Hepatocyte (in vitro differentiated cells): Measurements from ENCODE around the gene EYS. TPM values are rescaled to one million over a fixed set of nuclear protein-coding genes. Genes with fewer than 3 reads are reported as not detected.

Experiments used
- DNase-seq: peaks from one replicate; pipeline ENCODE4 v3.0.0-alpha.2; 2016; ENCODE audit warnings: low spot score
- H2AFZ ChIP-seq: fragments of 200-600 bp; sonication (generic); 2 replicates; pipeline ENCODE4 v1.6.0; 2016; ENCODE audit warnings: antibody characterized with exemption, mild to moderate bottlenecking
- H3K27ac ChIP-seq: fragments of 200-600 bp; sonication (generic); 2 replicates; pipeline ENCODE4 v1.5.1; 2016; ENCODE audit warnings: mild to moderate bottlenecking
- H3K27me3 ChIP-seq: fragments of 200-600 bp; sonication (generic); 2 replicates; pipeline ENCODE4 v1.6.1; 2016
- H3K36me3 ChIP-seq: fragments of 200-600 bp; sonication (generic); replicated peaks from 2 replicates; pipeline ENCODE4 v1.5.1; 2016; ENCODE audit warnings: low read depth; ENCODE audit not compliant: insufficient read depth
- H3K4me1 ChIP-seq: fragments of 200-600 bp; sonication (generic); 2 replicates; pipeline ENCODE4 v1.5.1; 2016; ENCODE audit warnings: mild to moderate bottlenecking, moderate library complexity; ENCODE audit not compliant: insufficient read depth
- H3K4me2 ChIP-seq: fragments of 200-600 bp; sonication (generic); 2 replicates; pipeline ENCODE4 v1.6.0; 2016
- H3K4me3 ChIP-seq: fragments of 200-600 bp; sonication (generic); 2 replicates; pipeline ENCODE4 v1.5.1; 2016; ENCODE audit warnings: mild to moderate bottlenecking
- H3K79me2 ChIP-seq: fragments of 200-600 bp; sonication (generic); 2 replicates; pipeline ENCODE4 v1.6.0; 2017; ENCODE audit warnings: mild to moderate bottlenecking
- H3K9me2 ChIP-seq: fragments of 200-600 bp; sonication (generic); replicated peaks from 2 replicates; pipeline ENCODE4 v1.6.0; 2017; ENCODE audit warnings: mild to moderate bottlenecking; ENCODE audit not compliant: insufficient read depth
- H3K9me3 ChIP-seq: fragments of 200-600 bp; sonication (generic); 2 replicates; pipeline ENCODE4 v1.5.1; 2016; ENCODE audit warnings: low read depth, mild to moderate bottlenecking
- H4K20me1 ChIP-seq: fragments of 200-600 bp; sonication (generic); 2 replicates; pipeline ENCODE4 v1.6.0; 2016; ENCODE audit warnings: mild to moderate bottlenecking; ENCODE audit not compliant: insufficient read depth, poor library complexity, severe bottlenecking
- EZH2 ChIP-seq: fragments of 200-600 bp; sonication (generic); IDR thresholded peaks from 2 replicates; pipeline ENCODE4 v1.6.1; 2016; ENCODE audit warnings: antibody characterized with exemption, mild to moderate bottlenecking, borderline replicate concordance
- EZH2phosphoT487 ChIP-seq: fragments of 200-600 bp; sonication (generic); IDR thresholded peaks from one replicate; pipeline ENCODE4 v1.6.1; 2018; ENCODE audit warnings: antibody characterized with exemption, mild to moderate bottlenecking, low read depth, moderate library complexity; ENCODE audit not compliant: unreplicated experiment, severe bottlenecking
- WGBS: methylation state at CpG from one replicate; pipeline ENCODE4 v1.1.6; 2016; ENCODE audit warnings: low lambda C conversion rate; ENCODE audit errors: missing lambda C conversion rate; 5-methylcytosine and 5-hydroxymethylcytosine counted together
- polyA plus RNA-seq: library from polyadenylated mRNA; unstranded; fragments of >200 nt; fragmentation: Nextera tagmentation; extraction: Ambion mirVana; gene quantifications from 2 replicates; pipeline ENCODE4 v1.2.1, GENCODE V29; 2016
- total RNA-seq: library from RNA; depleted of rRNA; stranded (reverse); fragments of >200 nt; gene quantifications from 2 replicates; pipeline ENCODE4 v1.2.3, GENCODE V29; 2014
- TF ChIP-seq, protein P1 (sequence below): fragments of 200-600 bp; sonication (generic); IDR thresholded peaks from 2 replicates; pipeline ENCODE4 v1.5.1; 2016; ENCODE audit warnings: antibody characterized with exemption, mild to moderate bottlenecking; ENCODE audit not compliant: poor library complexity

The EYS gene
- total and polyA plus RNA-seq, 2 experiments from 2014 or later = 0.57 to 0.68 TPM

DNA sequence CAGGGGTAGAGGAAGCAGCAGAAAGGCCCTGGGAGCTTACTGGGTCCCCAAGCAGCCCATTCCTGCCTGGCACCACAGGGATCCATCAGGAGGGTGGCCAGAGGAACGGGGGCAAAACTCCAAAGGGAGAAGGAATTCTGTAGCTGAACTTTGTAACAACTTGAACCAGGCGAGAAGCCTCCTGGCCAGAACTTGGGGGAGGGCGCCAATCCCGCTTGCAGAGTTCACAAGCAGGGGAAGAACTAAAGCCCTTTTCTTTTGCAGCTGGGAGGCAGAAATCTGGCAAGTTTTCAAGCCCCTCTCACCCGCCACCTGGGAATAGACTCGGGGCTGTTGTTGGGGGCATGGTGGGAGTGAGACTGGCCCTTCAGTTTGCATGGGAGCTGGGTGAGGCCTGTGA, 1882.3 kb downstream of the EYS start:
- Histone ChIP-seq H3K27ac (no peak overlapping the region), H4K20me1 (no peaks in the 10 kb centered on the region), H3K9me3 (no peaks in the 10 kb centered on the region), H3K36me3 (no peaks in the 10 kb centered on the region), H3K79me2 (no peaks in the 10 kb centered on the region), H3K4me2 (no peak overlapping the region), H3K4me1 (no peaks in the 10 kb centered on the region), H2AFZ (no peak overlapping the region), H3K4me3 (no peak overlapping the region), H3K9me2 (no peaks in the 10 kb centered on the region), H3K27me3 (no peaks in the 10 kb centered on the region)
- TF ChIP-seq EZH2phosphoT487 (no peak), EZH2 (no peak)
- TF ChIP-seq, protein P1, sequence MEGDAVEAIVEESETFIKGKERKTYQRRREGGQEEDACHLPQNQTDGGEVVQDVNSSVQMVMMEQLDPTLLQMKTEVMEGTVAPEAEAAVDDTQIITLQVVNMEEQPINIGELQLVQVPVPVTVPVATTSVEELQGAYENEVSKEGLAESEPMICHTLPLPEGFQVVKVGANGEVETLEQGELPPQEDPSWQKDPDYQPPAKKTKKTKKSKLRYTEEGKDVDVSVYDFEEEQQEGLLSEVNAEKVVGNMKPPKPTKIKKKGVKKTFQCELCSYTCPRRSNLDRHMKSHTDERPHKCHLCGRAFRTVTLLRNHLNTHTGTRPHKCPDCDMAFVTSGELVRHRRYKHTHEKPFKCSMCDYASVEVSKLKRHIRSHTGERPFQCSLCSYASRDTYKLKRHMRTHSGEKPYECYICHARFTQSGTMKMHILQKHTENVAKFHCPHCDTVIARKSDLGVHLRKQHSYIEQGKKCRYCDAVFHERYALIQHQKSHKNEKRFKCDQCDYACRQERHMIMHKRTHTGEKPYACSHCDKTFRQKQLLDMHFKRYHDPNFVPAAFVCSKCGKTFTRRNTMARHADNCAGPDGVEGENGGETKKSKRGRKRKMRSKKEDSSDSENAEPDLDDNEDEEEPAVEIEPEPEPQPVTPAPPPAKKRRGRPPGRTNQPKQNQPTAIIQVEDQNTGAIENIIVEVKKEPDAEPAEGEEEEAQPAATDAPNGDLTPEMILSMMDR = no peak
- DNase-seq = no peak
- 83% methylated on average over 5 of the region's 6 CpGs for WGBS

DNA sequence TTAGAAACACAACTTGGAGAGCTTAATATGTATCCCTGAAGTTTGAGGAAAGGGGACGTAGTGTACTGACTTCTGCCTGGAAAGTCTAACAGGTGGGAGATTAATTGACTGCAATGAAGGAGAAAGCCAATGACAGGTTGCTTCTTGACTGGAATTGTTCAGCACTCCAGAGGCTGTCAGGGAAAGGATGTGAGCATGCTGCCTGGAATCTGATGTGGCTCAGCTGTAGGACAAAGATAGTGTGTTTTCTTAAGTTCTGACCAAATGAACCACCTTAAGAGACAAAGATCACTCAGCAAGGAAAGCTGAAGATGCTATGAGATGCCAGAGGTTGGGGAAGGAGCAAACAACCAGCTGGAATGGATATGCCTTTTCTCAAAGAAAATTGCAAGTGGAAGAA, 1885.6 kb downstream of the EYS start:
- no peaks in the 10 kb centered on the region for H4K20me1 ChIP-seq
- 65% methylated on average over 1 of the region's 1 CpG for WGBS
- no peaks in the 10 kb centered on the region for H3K9me2 ChIP-seq
- no peak overlapping the region for H3K4me2 ChIP-seq
- H3K4me1 ChIP-seq = peaks cover 5% of the 10 kb centered on the region
- DNase-seq = no peak
- no peaks in the 10 kb centered on the region for H3K27me3 ChIP-seq
- H3K4me3 ChIP-seq = no peak overlapping the region
- H2AFZ ChIP-seq = no peak overlapping the region
- no peaks in the 10 kb centered on the region for H3K36me3 ChIP-seq
- TF ChIP-seq EZH2 = no peak
- TF ChIP-seq, protein P1 = no peak
- no peak for TF ChIP-seq EZH2phosphoT487
- no peak overlapping the region for H3K27ac ChIP-seq
- no peaks in the 10 kb centered on the region for H3K79me2 ChIP-seq
- H3K9me3 ChIP-seq = no peaks in the 10 kb centered on the region

DNA sequence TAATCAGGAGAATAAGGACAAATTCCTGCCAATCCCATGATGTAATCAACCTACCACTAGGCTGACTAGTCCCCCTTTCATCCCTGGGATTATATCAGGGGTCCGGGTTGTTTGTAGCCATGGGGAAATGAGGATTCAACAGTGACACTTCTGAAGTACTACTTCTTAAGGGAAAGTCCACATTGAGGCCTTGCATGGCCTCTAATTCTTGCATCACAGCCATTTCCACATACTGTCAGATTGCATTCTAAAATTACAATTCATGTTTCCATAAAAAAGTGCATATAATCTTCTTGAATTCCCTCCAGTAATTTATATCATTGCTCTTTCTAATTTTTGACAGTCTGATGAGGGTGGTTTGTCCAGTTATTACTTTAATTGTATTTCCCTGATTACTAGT, 1887.2 kb downstream of the EYS start:
- peaks cover 5% of the 10 kb centered on the region for H3K4me1 ChIP-seq
- no peaks in the 10 kb centered on the region for H3K79me2 ChIP-seq
- H3K27ac ChIP-seq = no peak overlapping the region
- no peak overlapping the region for H3K4me2 ChIP-seq
- no peaks in the 10 kb centered on the region for H3K9me3 ChIP-seq
- no peak overlapping the region for H3K4me3 ChIP-seq
- H2AFZ ChIP-seq = no peak overlapping the region
- H4K20me1 ChIP-seq = no peaks in the 10 kb centered on the region
- 64% methylated on average over 1 of the region's 1 CpG for WGBS
- H3K9me2 ChIP-seq = no peaks in the 10 kb centered on the region
- no peaks in the 10 kb centered on the region for H3K27me3 ChIP-seq
- TF ChIP-seq, protein P1 = no peak
- TF ChIP-seq EZH2 = no peak
- no peak for TF ChIP-seq EZH2phosphoT487
- H3K36me3 ChIP-seq = no peaks in the 10 kb centered on the region
- no peak for DNase-seq

DNA sequence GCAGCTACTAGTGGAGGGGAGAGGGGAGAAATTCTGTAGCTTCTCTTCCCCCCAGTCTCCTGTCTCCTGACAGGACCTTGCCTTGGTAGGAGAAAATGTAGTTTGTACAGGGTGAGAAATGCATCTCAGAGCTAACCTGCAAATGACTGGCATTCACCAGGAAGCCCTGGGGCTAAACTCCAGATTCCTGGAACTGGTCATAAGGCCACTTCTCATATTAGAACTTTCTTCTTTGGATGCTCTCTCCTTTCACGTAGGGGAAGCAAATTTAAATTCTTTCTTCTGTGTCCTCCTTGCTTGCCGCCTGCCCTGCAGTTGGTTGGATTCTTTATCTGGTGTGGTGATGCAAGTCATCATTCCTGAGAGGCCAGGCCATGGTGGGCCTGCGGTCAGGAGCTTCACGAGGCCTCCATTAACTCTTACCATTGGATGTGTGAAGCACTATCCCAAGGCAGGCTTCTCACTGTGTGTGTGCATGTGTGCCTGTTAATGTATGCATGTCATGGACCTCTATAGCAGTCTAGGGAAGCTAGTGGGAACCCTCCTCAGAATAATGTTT, 1889.5 kb downstream of the EYS start:
- DNase-seq = no peak
- Histone ChIP-seq H3K36me3 (no peaks in the 10 kb centered on the region), H3K9me3 (no peaks in the 10 kb centered on the region), H3K4me1 (peaks cover 5% of the 10 kb centered on the region), H3K9me2 (no peaks in the 10 kb centered on the region), H3K27me3 (no peaks in the 10 kb centered on the region), H3K4me3 (no peak overlapping the region), H2AFZ (peak overlapping the region; percentile 21), H4K20me1 (no peaks in the 10 kb centered on the region), H3K4me2 (no peak overlapping the region), H3K79me2 (no peaks in the 10 kb centered on the region), H3K27ac (no peak overlapping the region)
- 74% methylated on average over 4 of the region's 4 CpGs for WGBS
- TF ChIP-seq EZH2 (no peak), EZH2phosphoT487 (no peak)
- TF ChIP-seq, protein P1 = no peak
